K562 treated with DMSO at 1 percent for 48 hours (cell line): ENCODE results near the gene PNRC1. TPM values are rescaled to one million over a fixed set of nuclear protein-coding genes. Genes with fewer than 3 reads are reported as not detected.

Source experiments
- total RNA-seq: library from RNA; unstranded; fragments of 300-600 nt; gene quantifications from 2 replicates; pipeline ENCODE4 v1.2.3, GENCODE V29; 2022; ENCODE audit warnings: low replicate concordance; ENCODE audit errors: extremely low read depth

PNRC1 gene
- total RNA-seq: not detected in 2 replicates

GRCh38 chr6:89080281-89081128 lies at the start of gene PNRC1:
PNRC1 (plus strand) TSS chr6:89080751; CDS start chr6:89080895, 144 bp downstream.

DNA sequence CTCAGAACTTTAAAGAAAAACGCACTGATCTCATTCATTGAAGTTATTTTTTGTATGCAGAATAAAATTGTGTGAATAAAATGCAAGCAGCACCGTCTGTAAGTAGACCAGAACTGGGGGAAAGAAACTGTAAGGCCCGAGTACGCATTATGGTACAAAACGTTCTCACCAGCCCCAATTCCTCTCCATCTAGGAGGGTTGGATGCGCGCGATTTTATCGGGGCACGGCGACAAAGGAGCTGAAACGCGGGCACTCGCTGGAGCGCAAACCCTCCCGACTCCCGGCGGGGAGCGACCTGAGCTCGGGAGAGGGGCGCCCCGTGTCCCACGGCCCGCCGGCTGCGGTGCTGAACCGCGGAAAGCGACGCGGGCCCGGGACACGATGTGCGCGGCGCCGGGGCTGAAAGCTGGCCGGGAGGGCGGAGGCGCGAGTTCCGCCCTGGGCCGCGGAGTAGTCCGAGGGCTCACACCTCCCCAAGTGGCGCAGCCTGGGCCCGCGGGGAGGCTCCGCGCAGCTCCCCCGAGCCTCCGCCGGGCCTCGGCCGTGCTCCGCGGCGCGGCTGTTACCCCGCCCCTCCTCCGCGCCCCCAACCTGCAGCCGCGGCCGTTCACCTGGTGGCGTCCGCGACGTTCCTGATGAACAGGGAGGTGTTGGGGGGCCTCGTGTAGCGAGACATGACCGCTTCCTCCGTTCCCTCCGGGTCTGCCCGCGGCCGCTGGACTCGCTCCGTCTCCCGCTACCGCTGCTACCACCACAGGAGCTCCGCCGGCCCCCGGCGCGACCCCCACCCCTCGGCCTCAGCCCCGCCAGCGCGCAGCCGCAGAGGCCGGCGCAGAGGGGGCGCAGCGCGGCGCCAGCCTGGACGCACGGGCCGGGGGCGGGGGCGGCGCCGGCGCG lies 36.9 kb downstream of the PNRC1 start, which contains the start of gene SRSF12:
TSS of gene SRSF12 (minus strand) at position 861 of the 898 bp plus-strand sequence. CDS start at position 677, 184 bp downstream.

Other genes starting within 250 kb of the PNRC1 start
- not detected in 2 replicates for gene RNGTT, start 117.1 kb upstream of the PNRC1 start, total RNA-seq
- gene SRSF12, start 37.3 kb downstream of the PNRC1 start, total RNA-seq: not detected in 2 replicates
- not detected in 2 replicates for gene PM20D2, start 65.3 kb downstream of the PNRC1 start, total RNA-seq
- not detected in 2 replicates for gene GABRR1, start 136.6 kb downstream of the PNRC1 start, total RNA-seq
- gene GABRR2, start 234.5 kb downstream of the PNRC1 start, total RNA-seq: not detected in 2 replicates